Brain microvascular endothelial cell (primary cell): Measurements from ENCODE around the gene ENO1.
"Not testable (repeated sequence)": the region's sequence is repeated elsewhere in the genome, so short reads cannot be mapped to it uniquely, and the experiment has no call there.

ENCODE experiments used
- DNase-seq: peaks from one replicate; pipeline ENCODE4 v3.0.0-alpha.2; 2020
- H3K27ac ChIP-seq: fragments of 250-450 bp; sonication (Bioruptor Pico); 2 replicates; pipeline ENCODE4 v1.5.1; 2020; ENCODE audit warnings: mild to moderate bottlenecking, moderate library complexity
- H3K27me3 ChIP-seq: fragments of 250-450 bp; sonication (Bioruptor Pico); replicated peaks from 2 replicates; pipeline ENCODE4 v1.5.1; 2020; ENCODE audit warnings: mild to moderate bottlenecking
- H3K36me3 ChIP-seq: fragments of 250-450 bp; sonication (Bioruptor Pico); replicated peaks from 2 replicates; pipeline ENCODE4 v1.5.1; 2020; ENCODE audit warnings: mild to moderate bottlenecking
- H3K4me3 ChIP-seq: 2 replicates; pipeline ENCODE4 v1.5.1; 2011; ENCODE audit warnings: low read depth, mild to moderate bottlenecking, control low read depth, low read length, moderate library complexity
- in situ Hi-C: cut with HindIII; loops from 2 replicates; pipeline ENCODE4 v1.10.0; 2017; ENCODE audit warnings: low sequenced_read_pairs, low pct_ligation_motif_present
- TF ChIP-seq, protein P1 (sequence below): IDR thresholded peaks from 2 replicates; pipeline ENCODE4 v1.5.1; 2011; ENCODE audit warnings: low read depth, mild to moderate bottlenecking, moderate library complexity, low read length, control low read depth, inconsistent platforms; ENCODE audit errors: missing control alignments

Gene ENO1

DNA sequence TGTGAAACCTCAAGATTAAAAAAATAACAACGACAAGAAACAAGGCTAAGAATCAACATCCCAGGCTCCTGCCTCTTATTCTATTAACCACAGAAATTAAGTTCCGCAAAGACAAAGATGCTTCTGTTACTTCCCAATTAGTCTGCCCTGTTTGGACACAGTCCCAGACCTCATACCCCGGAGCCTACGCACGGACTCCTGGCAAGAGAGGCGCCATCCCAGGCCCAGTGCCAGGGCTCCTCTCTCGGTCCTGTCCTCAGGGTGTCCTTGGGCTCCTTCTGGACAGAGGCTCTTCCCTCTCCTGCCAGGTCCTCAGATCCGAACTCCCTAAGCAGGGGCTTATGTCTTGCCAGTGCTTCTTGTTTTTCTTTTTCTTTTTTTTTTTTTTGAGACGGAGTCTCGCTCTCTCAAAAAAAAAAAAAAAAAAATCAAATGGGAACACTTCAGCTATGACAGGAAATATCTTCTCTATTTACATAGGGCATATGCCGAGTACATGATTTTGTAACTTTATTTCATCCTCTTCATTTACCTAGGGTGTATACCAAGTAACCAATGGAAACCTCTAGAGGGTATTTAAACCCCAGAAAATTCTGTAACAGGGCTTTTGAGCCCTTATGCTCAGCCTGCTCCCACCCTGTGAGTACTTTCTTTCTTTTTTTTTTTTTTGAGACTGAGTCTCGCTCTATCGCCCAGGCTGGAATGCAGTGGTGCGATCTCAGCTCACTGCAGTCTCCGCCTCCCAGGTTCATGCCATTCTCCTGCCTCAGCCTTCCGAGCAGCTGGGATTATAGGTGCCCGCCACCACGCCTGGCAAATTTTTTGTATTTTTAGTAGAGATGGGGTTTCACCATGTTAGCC lies 11.7 kb upstream of the ENO1 start:
- peak overlapping the region; percentile 45 for H3K4me3 ChIP-seq
- no peaks in the 10 kb centered on the region for H3K36me3 ChIP-seq
- peak overlapping the region; percentile 60 for H3K27ac ChIP-seq
- peak; percentile 63 for DNase-seq
- TF ChIP-seq, protein P1, sequence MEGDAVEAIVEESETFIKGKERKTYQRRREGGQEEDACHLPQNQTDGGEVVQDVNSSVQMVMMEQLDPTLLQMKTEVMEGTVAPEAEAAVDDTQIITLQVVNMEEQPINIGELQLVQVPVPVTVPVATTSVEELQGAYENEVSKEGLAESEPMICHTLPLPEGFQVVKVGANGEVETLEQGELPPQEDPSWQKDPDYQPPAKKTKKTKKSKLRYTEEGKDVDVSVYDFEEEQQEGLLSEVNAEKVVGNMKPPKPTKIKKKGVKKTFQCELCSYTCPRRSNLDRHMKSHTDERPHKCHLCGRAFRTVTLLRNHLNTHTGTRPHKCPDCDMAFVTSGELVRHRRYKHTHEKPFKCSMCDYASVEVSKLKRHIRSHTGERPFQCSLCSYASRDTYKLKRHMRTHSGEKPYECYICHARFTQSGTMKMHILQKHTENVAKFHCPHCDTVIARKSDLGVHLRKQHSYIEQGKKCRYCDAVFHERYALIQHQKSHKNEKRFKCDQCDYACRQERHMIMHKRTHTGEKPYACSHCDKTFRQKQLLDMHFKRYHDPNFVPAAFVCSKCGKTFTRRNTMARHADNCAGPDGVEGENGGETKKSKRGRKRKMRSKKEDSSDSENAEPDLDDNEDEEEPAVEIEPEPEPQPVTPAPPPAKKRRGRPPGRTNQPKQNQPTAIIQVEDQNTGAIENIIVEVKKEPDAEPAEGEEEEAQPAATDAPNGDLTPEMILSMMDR, result no peak
- in situ Hi-C loops, result no loop called here
- no peaks in the 10 kb centered on the region for H3K27me3 ChIP-seq

DNA sequence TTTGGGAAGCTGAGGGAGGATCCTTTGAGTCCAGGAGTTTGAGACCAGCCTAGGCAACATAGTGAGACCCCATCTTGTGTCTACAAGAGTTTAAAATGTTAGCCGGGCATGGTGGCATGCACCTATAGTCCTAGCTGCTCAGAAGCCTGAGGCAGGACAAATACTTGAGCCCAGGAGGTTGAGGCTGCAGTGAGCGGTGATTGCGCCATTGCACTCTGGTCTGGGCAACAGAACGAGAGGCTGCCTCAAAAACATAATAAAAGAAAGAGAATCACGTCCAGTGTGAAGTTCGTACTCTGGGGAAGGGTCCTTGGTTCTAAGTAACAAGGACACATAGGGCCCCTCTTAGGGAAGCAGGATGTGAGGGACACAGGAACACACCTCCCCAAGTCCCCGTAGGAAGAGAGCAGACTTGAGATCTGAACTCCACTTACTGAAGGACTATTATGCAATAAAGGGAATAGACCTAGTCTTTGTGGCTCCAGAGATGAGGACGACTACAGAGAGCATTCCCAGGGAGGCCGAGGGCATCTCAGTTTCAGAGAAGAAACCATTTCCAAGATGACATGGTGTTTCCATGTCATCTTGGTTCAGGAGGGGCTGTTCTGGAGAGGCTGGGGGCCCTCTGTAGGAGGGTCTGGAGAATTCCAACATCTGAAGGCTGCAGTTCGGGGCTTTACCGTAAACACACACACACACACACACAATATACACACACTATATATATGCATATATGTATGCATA lies 10.8 kb upstream of the ENO1 start:
- no peaks in the 10 kb centered on the region for H3K27me3 ChIP-seq
- H3K27ac ChIP-seq, result no peak overlapping the region
- in situ Hi-C loops, result no loop called here
- TF ChIP-seq, protein P1, result no peak
- no peak overlapping the region for H3K4me3 ChIP-seq
- no peaks in the 10 kb centered on the region for H3K36me3 ChIP-seq
- DNase-seq, result no peak

- in situ Hi-C loops, result no loop called here
- Histone ChIP-seq H3K36me3 (no peaks in the 10 kb centered on the region), H3K27me3 (no peaks in the 10 kb centered on the region), H3K27ac (no peak overlapping the region), H3K4me3 (no peak overlapping the region)
- TF ChIP-seq, protein P1, result no peak
- no peak for DNase-seq
Observed at GRCh38 chr1:8886589-8886988, 8.1 kb upstream of the ENO1 start.

- H3K27ac ChIP-seq, H3K4me3 ChIP-seq, H3K36me3 ChIP-seq, H3K27me3 ChIP-seq, DNase-seq, in situ Hi-C loops: not testable (repeated sequence)
Observed at GRCh38 chr1:8886031-8886524, 7.6 kb upstream of the ENO1 start.

DNA sequence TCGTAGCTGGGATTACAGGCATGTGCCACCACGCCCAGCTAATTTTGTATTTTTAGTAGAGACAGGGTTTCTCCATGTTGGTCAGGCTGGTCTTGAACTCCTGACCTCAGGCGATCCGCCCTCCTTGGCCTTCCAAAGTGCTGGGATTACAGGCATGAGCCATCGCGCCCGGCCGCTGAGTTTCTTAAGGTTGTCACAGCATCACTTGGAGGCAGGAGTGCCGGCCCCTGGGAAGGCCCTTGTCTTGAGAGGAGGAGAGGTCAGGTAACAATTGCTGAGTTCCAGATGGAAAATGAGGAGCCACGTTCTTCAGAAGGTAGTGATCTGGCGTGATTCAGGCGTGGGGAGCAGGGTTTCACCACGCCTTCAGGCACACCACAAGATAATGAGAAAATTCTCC lies 5.6 kb upstream of the ENO1 start:
- H3K4me3 ChIP-seq, H3K36me3 ChIP-seq, in situ Hi-C loops, H3K27me3 ChIP-seq, DNase-seq, H3K27ac ChIP-seq: not testable (repeated sequence)

- Histone ChIP-seq H3K4me3 (no peak overlapping the region), H3K36me3 (no peaks in the 10 kb centered on the region), H3K27me3 (no peaks in the 10 kb centered on the region), H3K27ac (no peak overlapping the region)
- DNase-seq, result no peak
- TF ChIP-seq, protein P1, result no peak
- in situ Hi-C loops, result no loop called here
Observed at GRCh38 chr1:8883491-8883890, 5.0 kb upstream of the ENO1 start.
